ENCODE data around the gene TTC9C. TPM values are rescaled to one million over a fixed set of nuclear protein-coding genes. Genes with fewer than 3 reads are reported as not detected.

TTC9C gene
- polyA plus RNA-seq: 39.6 and 42.1 TPM in 2 replicates

DNA sequence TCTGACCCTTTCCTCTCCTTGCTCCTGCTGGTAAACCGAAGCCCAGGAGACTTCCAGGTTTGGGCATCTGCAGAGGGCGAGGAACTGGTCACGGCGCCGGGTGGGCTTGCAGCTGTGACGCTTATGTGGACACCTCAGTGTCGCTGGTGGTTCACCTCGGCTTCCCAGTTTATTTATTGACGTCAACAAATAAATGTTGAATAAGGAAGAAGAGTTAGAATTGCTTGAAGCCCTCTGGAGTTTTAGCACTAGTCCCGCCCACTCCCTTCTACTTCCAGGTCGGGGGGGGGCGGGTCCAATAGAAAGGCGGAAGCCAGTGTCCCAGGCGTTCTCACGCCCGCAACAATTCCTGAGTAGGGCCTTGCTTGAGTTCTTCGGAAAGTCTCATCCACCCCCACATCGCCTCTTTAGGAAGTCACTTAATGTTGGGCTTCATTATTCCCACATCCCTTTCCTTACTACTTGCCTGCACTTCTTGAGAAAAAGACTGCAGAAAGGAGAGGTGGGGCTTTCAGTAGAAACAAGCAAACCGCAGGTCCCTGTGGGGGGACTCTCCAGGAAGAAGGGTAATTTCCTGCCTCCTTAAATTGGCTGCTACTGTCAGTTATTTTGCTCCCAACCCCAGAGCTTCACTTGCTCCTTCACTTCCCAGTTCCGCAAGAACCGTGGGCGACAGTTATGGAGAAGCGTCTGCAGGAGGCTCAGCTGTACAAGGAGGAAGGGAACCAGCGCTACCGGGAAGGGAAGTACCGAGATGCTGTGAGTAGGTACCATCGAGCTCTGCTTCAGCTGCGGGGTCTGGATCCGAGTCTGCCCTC is at the start of gene TTC9C:
TTC9C (plus strand) TSS at position 316 of the 818 bp plus-strand sequence; CDS start at position 679, 363 bp downstream.

DNA sequence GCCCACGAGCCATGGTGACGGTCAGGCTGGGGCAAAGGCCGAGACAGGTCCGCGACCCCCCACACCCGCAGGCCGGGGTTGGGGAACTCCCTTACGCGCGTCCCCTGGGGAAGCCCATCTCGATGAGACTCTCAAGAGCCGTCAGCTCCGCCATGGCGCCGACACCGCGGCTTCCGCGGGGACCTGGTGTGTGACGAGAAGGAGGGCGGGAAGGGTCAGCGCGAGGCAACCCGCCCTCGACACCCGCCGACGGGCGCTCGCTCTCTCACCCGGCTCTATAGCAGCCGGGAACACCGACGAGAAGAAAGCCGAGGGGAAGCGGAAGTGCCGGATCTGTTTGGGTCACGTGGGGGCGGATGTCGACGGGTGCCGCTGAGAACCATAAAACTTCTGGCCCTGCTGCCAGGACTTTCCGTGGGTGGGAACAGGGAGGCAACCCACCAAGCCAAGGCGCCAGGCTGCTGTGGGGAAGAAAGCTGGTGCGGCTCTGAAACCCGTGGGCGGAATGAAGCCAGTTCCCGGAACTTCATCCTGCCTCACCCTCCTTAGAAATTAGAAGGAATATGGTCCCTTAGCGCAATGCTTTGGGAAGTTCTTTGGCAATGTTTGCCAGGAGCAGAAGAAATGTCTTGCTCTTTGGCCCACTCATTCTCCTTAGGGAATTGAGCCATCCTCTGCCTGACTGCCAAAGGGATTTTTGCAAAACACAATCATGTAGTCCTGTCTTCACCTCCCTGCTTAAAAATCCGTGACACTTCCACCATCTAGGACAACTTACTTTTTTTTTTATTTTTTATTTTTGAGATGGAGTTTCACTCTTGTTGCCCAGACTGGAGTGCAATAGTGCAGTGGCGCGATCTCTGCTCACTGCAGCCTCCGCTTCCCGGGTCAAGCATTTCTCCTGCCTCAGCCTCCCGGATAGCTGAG is 49.3 kb upstream of the TTC9C start, which contains the start of gene UBXN1:
UBXN1 (minus strand) TSS at position 304 of the 927 bp plus-strand sequence; CDS start at position 154, 150 bp downstream.

GRCh38 chr11:62689421-62690183 is 38.7 kb upstream of the TTC9C start, which contains the start of gene LRRN4CL:
TSS of gene LRRN4CL (minus strand) at chr11:62689530. CDS start at chr11:62688508, 1,022 bp downstream.

DNA sequence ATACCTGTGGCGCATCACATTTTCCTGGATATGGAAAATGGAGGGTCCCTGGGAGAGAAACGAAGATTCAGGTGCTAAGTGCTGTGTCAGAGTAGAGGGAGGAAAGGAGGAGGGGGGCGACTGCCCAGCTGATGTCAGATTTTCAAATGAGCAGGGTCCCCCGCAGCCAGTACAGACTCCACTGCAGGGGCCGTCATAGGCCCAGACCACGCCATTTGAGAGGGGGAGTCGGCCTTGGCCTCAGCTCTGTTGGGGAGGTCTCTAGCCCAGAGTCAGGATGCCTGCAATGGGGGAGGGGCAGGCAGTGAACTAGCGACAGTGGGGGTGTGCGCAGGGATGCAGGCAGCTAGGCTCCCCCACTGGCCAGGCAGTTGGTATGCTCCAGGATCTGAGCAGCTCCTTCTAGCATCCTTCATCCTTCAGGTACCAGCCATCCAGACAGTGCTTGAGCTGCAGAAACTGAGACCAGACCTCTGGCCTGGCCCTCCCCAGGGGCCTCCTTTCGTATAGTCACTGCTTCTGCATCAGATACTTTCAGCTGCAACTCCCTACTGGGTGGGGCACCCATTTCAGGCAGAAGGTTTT is 20.9 kb upstream of the TTC9C start, which contains the start of the genes BSCL2 and GNG3:
BSCL2 (minus strand) TSS at position 148 of the 585 bp plus-strand sequence. CDS start 229 bp downstream, outside the sequence.
GNG3 (plus strand) TSS at position 400 of the 585 bp plus-strand sequence. CDS start 620 bp downstream, outside the sequence.

DNA sequence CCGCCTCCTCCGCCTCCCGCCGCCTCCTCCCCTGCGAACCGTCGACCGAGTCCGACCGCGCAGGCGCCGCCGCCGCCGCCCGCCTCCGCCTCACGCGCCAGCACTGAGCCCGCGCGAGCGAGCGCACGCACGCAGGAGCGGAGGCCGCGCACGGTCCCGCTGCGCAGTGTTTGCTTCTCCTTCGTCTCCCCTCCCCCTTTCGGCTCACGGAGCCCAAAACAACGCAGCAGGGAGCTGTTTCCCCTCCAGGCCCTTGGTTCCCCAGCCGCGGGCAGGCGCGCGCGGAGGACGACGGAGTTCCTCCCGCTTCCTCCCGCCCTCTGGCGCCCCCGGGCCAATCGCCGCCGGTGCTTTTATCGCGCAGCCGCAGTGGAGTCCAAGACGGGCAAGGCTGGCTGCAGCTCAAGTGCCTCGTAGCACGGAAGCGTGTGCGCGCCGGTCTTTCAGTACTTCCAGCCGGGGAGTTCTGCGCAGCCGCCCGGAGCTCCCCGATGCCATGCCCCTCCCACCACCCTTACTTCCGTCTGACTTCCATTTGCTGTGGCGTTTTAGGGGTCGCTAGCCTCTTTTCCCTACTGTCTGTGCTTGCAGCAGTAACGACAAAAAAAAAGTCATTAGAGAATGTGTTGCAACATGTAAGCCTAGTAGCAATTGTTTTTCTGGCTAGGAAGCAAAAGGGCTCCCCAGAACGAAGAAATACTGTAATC is 968 bp upstream of the TTC9C start, which contains the start of gene HNRNPUL2:
HNRNPUL2 (minus strand) TSS at position 293 of the 707 bp plus-strand sequence. CDS start 301 bp downstream, outside the sequence.

GRCh38 chr11:62753736-62754603 is 25.7 kb downstream of the TTC9C start, which contains the start of gene ZBTB3:
TSS of gene ZBTB3 (minus strand) at chr11:62754160. CDS start at chr11:62753664, 496 bp downstream.

DNA sequence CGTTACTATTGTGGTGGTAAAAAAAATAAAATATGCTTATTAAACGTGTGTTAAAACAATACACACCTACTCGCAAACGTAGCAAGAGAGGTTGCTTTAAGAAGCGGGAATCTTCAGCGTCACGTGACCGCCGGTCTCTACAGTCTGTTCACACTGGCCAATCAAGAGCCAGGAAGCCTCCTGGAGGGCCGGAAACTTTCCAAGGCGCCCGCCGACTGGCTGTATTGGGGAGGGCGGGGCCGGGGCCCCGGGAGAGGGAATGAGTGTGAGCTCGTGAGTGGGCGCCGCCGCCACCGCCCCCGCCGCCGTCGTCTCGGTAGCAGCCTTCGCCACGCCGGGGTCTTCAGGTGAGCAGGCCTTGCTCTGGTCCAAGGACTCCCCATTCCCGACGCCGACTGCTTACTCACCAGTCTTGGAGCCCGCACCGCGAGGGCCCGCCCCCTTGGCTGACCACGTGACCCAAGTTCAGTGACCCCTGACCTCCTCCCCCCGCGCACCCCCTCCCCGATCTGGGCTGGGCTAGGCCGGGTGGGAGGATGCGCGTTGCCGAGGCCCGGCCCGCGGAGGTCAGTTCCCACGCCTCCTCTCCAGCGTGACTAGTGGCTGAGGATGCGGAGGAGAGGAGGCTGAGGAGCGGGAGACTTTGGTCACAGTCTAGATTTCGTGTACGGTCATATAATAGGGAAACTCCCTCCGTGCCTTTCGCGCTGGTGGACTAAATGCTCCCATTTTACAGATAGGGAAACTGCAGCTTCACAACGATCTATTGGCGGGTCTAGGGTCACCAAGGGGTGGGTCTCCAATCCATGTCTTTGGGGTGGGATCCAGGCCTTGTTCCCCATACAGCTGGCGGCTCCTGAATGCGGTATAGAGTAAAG is 43.1 kb downstream of the TTC9C start, which contains the start of gene TAF6L:
TAF6L (plus strand) TSS at position 253 of the 878 bp plus-strand sequence. CDS start 4,388 bp downstream, outside the sequence.

GRCh38 chr11:62787005-62787759 is 58.9 kb downstream of the TTC9C start, which contains the start of gene TMEM179B:
TSS of gene TMEM179B (plus strand) at chr11:62787402. CDS start at chr11:62787432, 30 bp downstream.

Other genes with a start within 250 kb of the TTC9C start
- gene AHNAK, start 181.7 kb upstream of the TTC9C start, polyA plus RNA-seq: 0.73 and 2.8 TPM in 2 replicates
- gene EEF1G, start 154.6 kb upstream of the TTC9C start, polyA plus RNA-seq: 108 and 114 TPM in 2 replicates
- 0.19 and 2.8 TPM in 2 replicates for gene TUT1, start 137.0 kb upstream of the TTC9C start, polyA plus RNA-seq
- 0.60 and 0.63 TPM in 2 replicates for gene MTA2, start 126.6 kb upstream of the TTC9C start, polyA plus RNA-seq
- not detected in 2 replicates for gene EML3, start 115.7 kb upstream of the TTC9C start, polyA plus RNA-seq
- 0.29 TPM in 1 of 2 replicates, not detected in the other for gene ROM1, start 115.2 kb upstream of the TTC9C start, polyA plus RNA-seq
- 6.0 and 19.2 TPM in 2 replicates for gene B3GAT3, start 106.5 kb upstream of the TTC9C start, polyA plus RNA-seq
- 3.9 and 6.3 TPM in 2 replicates for gene GANAB, start 81.9 kb upstream of the TTC9C start, polyA plus RNA-seq
- gene INTS5, start 75.2 kb upstream of the TTC9C start, polyA plus RNA-seq: 1.1 and 1.3 TPM in 2 replicates
- 82.2 and 95.4 TPM in 2 replicates for gene C11orf98, start 63.3 kb upstream of the TTC9C start, polyA plus RNA-seq
- 5.4 and 7.2 TPM in 2 replicates for gene CSKMT, start 63.2 kb upstream of the TTC9C start, polyA plus RNA-seq
- 3.4 and 3.8 TPM in 2 replicates for gene UQCC3, start 56.8 kb upstream of the TTC9C start, polyA plus RNA-seq
- gene LBHD1, start 56.2 kb upstream of the TTC9C start, polyA plus RNA-seq: 2.2 TPM in 1 of 2 replicates, not detected in the other
- gene UBXN1, start 49.4 kb upstream of the TTC9C start, polyA plus RNA-seq: 29.6 and 45.3 TPM in 2 replicates
- not detected in 2 replicates for gene LRRN4CL, start 39.0 kb upstream of the TTC9C start, polyA plus RNA-seq
- 511 and 550 TPM in 2 replicates for gene BSCL2, start 21.1 kb upstream of the TTC9C start, polyA plus RNA-seq
- 926 and 1,510 TPM in 2 replicates for gene GNG3, start 20.8 kb upstream of the TTC9C start, polyA plus RNA-seq
- gene HNRNPUL2, start 1.0 kb upstream of the TTC9C start, polyA plus RNA-seq: 6.1 and 11.6 TPM in 2 replicates
- 3.5 and 3.6 TPM in 2 replicates for gene ZBTB3, start 25.7 kb downstream of the TTC9C start, polyA plus RNA-seq
- gene POLR2G, start 33.1 kb downstream of the TTC9C start, polyA plus RNA-seq: 167 and 208 TPM in 2 replicates
- 0.15 and 1.2 TPM in 2 replicates for gene TAF6L, start 42.9 kb downstream of the TTC9C start, polyA plus RNA-seq
- 19.7 and 23.2 TPM in 2 replicates for gene TMEM179B, start 58.9 kb downstream of the TTC9C start, polyA plus RNA-seq
- gene TMEM223, start 63.5 kb downstream of the TTC9C start, polyA plus RNA-seq: 12.5 and 20.4 TPM in 2 replicates
- gene NXF1, start 77.0 kb downstream of the TTC9C start, polyA plus RNA-seq: 25.0 and 31.8 TPM in 2 replicates
- gene STX5, start 103.6 kb downstream of the TTC9C start, polyA plus RNA-seq: 5.0 and 5.3 TPM in 2 replicates
- gene TEX54, start 104.4 kb downstream of the TTC9C start, polyA plus RNA-seq: not detected in 2 replicates
- gene WDR74, start 111.1 kb downstream of the TTC9C start, polyA plus RNA-seq: 11.6 and 16.4 TPM in 2 replicates
- gene SLC3A2, start 152.4 kb downstream of the TTC9C start, polyA plus RNA-seq: 27.1 and 50.5 TPM in 2 replicates
- 5.9 TPM in 1 of 2 replicates, not detected in the other for gene CHRM1, start 192.9 kb downstream of the TTC9C start, polyA plus RNA-seq

All from Purkinje cell (primary cell).